Stimulated activated CD8-positive, alpha-beta memory T cell treated with anti-CD3 and anti-CD28 coated beads, Interleukin-2, amount 100 ng/mL, for 1 hour (primary cell): ENCODE measurements around the gene NRXN3.

ENCODE experiments used
- DNase-seq, 2 donors: peaks; one replicate each; pipeline ENCODE4 v3.0.0-alpha.2; 2020; ENCODE audit warnings: low read depth in 2 of 2

NRXN3 gene

DNA sequence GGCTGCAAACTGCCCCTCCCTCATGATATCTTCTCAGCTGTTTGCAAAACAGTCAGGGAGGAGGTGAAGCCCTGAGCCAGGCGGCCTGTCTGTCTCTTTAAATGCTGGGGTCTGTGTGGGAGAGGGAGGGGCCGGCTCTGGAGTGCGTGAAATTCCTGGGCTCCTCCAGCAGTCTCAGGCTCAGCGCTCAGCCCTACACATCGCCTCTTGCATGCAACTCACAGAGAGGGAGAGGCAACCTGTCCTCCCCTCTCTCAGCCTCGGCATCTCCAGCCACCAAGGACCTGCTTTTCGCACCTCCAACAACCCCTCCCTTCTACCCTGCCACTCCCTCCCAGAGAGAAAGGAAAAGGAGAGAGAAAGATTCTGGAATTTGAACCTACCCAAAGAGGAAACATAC lies at the start of gene NRXN3:
TSS of gene NRXN3 (plus strand) at position 171 of the 400 bp plus-strand sequence. CDS start 72,721 bp downstream, outside the sequence.
- DNase-seq, result no peak

DNA sequence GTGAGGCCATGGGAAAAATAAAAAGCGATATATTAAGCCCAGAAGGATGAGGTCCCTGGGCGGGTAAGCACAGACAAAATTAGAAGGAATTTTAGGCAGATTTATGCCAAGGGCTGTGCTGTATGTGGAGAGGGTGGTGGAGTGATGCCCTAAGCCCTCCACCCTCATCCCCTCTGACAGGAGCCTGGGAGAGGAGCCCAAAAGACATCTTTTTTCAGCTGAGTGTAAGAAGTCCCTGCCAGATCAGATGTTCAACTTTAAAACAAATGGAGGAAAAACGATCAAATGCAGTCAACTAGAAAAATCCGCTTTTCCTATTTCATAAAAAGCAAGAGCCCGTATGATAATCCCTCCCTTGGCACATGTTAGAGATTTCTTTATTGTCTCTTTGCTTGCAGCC lies 47.7 kb upstream of the NRXN3 start:
- no peak for DNase-seq

DNA sequence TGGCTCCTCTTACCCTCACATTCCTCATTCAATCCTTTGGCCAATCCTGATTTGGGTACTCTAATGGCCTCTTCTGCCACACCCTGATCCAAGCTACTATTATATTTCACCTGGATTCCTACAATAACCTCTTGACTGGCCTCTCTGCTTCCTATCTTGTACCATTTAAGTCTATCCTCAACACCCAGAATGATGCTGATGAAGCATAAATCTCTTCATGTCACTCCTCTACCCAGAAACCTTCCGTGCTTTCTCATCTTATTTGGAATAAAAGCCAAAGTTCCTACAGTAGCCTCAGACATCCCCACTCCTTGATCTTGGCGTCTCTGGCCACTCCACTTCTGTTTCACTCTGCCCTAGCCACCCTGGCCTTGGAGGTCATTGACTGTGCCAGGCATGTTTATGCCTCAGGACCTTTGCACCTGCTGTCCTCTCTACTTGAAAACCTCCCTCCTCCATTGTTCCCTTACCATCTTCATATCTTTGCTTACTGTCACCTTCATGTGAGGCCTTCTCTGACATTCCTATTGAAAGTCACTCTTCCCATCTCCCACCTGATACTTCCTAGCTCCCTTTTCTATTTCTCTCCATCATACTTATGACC lies 46.4 kb upstream of the NRXN3 start:
- DNase-seq, result no peak

DNA sequence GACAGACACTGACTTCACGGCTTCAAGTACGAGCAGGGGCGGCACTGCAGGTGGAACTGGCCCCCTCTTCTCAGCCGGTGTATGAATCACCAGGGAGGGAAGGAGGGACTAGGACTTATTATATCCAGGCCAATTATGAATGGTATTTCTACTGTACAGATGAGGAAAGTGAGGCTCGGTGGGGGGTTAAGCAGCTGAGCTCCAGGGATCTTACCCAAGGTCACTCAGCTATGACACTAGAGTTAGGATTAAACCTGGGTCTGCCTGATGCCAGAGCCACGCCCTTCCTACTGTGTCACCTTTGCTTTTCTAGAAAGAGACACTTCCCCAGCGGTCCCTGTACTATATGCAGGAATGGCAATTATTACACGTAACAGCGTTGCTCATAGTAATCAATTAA lies 42.2 kb upstream of the NRXN3 start:
- DNase-seq, result no peak

DNA sequence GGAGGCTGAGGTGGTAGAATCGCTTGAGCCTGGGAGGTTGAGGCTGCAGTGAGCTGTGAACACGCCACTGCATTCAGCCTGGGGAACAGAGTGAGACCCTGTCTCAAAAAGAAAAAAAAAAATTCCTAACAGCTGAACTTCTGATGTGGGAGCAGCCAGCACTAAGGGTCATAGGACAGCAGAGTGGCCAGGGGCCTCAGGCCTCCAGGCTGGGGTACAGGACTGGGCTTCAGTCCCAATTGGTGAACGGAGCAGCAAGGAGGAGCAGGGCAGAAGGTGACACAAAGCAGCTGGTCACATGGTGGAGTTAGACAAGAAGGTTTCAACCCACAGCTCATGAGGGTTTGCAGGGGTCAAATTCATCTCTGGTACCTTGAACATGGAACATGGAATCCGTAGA lies 40.8 kb upstream of the NRXN3 start:
- no peak for DNase-seq

DNA sequence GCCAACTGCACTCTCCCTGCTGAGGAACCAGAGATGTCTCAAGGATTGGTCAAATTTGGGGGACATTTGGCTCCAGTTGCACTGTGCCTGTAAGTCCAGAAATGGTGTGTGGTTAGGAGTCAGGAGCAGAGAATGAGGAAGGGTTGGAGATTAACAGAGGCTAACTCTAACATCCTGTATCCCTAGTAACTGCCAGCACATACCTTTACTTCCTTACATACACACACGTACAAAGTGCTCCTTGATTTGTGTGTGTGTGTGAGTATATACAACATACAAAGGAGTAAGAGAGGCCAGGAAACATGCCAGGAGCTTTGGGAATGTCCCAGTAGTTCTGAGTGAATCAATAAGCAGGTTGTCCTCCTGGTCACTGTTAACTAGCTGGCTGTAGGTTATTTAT lies 39.8 kb upstream of the NRXN3 start:
- DNase-seq, result no peak

DNA sequence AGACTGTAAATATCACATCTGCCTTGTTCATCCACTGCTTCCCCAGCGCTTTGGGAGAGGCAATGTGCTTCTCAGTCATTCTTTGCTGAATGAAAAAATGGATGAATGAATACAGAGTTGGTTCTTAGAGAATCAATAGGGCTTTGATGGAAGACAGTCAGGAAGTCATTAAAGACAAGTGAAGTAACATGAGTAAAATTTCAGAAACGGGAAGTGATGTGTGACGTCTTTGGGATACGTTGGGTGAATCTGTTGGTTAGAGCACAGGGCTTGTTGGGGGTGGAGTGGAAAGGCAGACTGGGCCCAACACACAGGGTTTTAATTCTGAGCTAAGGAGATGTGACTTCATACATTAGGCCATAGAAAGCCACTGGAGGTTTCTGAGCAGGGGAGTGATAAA lies 39.0 kb upstream of the NRXN3 start:
- no peak for DNase-seq

DNA sequence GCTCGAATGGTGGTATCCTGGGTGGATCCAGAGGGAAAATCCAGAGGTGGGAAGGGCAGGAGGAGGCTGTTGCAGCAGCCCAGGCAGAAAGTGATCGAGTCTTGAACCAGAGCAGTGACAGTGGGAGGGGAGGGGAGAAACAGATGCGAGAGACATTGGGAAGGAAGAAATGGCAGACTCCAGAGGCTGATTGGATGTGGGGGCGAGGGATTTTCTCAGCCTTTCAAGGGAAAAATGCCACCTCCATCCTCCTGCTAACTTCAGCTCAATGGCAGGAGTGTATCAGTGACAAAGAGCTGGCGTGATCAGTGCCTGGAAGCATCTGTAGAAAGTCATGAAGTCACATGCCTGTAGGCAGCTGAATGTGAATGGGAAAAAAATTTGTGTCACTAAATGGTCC lies 38.6 kb upstream of the NRXN3 start:
- no peak for DNase-seq

DNA sequence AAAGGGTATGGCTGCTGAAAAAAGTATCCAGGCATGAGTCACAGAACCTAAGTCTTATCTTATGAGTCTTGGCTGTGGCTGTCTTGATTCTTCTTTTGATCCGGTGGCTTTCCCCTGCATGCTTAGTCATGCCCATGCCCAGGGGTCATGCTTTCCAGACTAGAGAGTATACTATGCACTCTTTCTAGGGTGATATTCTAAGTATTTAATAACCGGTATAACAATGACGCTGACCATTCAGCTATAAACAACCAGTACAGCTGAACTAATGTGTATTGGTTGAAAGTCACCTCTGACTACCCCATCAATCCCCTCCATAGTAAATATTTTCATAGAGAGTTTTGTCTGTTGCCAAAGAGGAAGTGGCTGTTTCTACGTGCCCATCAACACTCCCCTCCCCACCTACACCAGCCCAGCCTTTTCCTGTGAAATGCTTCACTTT lies 34.7 kb upstream of the NRXN3 start:
- DNase-seq, result no peak

DNA sequence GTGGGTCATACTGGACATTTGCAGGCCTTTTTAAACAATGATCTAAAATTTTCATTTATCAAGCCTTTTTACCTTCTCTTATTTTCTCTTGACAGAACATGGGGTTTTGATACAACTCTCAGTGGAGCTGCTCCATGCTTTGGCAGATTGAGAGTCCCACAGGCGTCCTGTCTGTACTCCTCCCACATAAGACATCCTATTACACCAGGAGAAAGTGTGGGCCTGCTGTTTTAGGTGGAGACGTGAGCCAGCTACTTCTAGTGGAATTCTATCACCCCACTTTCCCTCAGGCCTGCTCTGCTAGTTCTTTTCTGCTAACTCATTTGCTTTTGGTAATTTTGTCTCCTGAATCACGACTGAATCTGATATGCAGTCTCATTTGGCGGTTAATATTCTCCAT lies 33.5 kb upstream of the NRXN3 start:
- DNase-seq, result no peak

DNA sequence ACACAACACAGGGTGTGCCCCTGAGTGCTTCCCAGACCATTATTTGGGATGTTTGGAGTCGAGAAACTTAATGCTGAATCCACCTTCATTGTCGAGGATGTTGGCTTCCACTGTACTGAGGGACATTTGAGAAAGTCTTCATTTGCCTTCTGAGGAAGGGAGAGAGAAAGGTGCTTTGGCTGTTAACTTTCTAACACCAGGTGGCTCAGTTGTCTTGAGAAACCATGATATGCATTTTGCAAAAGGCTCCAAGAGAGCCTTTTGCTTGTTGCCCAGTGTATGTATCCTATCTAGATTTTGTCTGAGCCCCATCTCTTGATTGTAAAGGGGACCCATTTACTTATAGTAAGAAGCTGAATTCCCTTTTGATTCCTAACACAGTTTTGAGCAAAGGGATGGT lies 28.6 kb upstream of the NRXN3 start:
- DNase-seq, result no peak

DNA sequence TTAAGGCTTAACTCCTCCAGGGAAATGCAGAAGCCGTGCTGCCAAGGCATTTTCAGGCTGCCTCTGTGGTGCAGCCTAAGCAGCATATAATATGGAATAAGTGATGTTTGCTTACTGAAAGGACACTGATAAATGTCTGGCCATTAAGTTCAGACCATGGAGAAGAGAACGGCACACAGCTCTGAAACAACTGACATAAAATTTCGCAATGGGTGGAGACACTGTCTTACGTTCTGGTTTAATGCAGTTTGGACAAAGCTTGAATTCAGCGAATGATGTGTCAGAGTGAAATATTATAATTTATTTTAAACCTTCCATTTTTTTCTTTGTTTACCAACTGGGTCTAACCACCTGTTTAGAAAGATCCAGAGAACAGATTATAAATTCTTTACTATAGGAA lies 27.2 kb upstream of the NRXN3 start:
- no peak for DNase-seq

DNA sequence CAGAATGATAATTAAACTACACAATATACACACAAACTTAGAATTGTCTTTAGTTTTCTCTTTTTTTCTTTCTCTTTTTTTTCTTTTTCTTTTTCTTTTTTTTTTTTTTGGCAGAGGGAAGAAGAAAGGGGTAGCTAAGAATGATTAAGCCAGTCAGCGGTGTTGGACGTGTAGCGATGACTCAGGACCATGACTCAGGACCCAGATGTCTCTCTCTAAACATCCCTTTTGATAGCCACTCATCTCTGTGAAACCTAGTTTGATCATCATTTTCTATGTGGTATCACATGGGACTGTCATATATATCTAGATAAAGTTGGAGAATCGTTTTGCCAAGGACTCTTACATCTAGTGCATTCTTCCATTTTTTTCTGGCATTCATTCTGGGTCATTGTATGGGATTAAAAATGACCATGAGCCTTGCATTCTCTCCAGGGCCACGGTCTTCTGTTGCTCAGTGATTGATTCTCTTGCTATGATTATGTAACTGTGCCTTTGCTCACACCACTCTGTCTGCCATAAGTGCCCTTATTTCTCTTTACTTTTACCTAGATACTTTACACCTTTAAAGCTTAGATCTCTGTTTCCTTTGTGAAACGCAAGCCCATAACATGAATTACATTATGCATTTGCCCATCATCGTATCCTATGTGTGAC lies 26.6 kb upstream of the NRXN3 start:
- DNase-seq, result no peak

DNA sequence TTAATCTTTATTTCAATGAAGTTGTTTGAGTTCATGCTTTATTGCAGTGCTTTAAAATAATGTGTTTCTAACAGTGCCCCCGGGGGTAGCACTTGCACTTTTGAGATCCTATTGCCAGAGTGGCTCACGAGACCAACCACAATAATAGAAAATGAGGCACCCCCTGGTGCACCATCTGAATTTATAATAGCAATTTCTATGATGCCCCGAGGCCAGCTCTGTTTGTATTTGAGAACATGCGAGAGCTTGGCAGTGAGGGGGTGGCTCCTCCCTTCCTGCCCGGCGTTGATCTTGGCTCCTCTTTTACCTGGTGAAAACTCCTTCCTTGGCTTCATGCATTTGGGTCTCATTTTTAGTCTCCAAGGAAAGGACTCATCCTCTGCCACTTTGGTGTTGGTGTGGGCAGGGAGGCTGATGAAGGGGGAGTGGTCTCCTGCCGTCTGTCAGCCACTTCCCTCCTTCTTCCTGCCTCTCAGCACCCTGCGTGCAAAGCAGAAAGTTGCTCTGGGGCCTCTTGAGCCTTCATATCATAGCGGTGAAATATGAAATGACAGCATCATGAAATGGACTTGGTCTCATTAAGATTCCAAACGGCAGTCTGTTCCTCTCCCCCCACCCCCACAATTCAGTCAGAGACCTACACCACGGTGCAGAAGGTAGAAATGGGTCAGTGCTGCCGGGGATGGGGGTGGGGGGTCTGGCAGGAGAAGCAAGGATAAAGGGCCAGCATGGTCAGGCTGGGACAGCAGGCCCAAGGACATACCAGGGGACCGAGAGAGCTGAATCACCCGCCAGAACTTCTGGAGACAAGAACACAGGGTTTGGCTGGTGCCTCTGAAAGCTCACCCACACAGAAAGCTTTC lies 17.7 kb upstream of the NRXN3 start:
- DNase-seq, result no peak

DNA sequence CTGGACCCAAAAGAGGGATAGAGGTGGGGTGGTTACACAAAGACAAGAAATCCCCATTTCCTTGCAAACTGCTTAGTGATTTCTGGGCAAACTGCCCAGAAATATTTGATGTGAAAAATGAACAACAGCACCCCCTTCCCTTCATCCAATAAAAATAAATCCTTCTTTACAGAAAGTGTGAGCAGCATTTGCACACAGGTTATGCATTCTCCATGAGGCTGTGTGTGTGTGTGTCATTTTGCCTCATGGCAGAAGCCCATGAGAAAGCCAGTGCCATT lies 17.2 kb upstream of the NRXN3 start:
- DNase-seq, result no peak

DNA sequence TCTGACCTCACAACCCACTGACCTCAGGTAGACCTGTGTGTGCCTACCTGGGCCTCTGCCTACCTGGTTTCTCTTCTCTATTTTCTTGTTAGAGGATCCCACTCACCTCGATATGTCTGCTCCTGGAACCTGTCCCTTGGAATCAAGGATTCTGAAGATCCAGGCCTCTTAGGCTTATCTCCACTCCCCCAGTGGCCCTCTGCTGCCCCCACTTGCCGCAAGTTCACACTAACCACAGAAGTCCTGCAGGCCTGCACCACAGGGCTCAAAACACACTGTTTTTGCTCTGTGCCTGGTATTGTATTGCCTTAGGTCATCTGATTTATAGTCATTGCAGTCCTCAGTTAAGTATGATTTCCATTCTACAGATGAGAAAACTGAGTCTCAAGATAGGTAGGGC lies 15.3 kb upstream of the NRXN3 start:
- no peak for DNase-seq

DNA sequence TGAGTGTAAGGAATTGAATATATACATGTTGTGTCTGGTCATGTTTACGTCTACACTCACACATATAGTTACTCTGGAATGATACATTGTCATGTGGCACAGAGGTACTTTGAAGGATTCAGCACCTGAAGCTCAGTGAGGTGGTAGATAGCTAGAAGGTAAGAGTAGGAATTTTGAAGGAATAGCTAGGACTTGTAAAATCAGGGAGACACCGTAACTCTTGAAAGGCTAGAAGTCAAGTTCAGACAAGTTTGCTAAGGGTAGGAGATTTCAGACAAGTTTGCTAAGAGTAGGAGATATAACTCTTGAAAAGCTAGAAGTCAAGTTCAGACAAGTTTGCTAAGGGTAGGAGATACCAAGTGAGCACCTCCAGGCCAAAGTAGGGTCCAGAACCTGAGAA lies 14.0 kb upstream of the NRXN3 start:
- DNase-seq, result no peak

DNA sequence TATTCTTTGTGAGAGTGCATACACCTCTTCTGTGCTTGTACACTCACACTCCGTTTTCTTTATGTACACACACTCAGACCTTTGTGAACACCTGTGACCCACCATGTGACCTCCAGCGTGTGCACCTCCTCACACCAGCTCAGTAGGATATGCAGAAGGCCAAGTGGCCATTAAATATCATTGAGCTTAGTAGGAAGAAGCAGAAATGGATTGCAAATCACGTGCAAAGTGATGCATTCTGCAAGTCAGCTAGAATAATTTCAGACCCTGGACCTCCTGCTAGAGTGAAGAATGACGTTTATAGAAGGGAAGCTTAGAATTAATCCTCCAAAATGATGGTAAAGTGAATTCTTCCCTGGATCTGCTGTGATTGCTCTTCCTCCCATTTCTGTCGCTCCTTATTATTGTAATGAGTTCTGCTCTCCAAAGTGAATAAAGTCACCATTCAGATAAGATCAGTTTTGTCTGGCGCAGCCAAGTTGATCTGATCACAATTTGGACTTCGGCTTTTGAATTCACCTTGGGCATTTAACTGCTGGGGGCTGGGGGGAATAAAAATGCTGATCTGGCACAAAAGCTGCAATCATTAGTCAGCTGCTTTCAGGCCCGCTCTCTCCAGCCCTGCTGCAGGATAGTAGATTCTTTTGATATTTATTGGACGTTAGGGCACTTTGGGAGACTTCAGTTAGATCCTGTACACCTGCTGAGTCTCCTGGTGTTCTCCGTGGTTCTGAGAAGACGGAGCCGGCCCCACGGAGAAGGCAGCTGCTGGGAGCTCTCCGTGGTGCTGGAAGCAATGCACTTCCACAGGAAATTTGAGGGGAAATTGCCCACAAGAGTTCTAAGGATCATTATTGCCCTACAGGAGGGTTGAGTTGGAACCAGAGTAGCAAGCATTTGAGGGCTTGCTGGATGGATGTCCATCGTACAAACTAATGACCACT lies 12.4 kb upstream of the NRXN3 start:
- no peak for DNase-seq

DNA sequence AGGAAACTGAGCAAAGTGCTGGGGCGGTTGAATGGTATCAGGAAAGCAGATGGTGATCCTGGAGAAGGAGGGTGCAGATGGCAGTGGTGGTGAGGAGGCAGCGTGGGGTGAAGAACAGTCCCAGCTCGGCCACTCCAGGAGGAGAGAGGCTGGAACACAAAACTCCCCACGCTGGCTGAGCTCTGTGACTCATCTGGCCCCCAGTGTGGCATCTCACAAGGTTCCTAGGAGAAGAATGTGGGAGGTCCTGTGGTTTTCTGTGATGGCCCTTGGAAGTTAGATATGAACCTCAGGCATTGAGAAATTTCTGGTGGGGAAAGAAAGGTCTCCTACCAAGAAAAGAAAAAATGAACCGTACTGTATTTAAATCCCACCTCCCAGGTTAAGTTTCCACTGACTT lies 8.0 kb upstream of the NRXN3 start:
- no peak for DNase-seq

DNA sequence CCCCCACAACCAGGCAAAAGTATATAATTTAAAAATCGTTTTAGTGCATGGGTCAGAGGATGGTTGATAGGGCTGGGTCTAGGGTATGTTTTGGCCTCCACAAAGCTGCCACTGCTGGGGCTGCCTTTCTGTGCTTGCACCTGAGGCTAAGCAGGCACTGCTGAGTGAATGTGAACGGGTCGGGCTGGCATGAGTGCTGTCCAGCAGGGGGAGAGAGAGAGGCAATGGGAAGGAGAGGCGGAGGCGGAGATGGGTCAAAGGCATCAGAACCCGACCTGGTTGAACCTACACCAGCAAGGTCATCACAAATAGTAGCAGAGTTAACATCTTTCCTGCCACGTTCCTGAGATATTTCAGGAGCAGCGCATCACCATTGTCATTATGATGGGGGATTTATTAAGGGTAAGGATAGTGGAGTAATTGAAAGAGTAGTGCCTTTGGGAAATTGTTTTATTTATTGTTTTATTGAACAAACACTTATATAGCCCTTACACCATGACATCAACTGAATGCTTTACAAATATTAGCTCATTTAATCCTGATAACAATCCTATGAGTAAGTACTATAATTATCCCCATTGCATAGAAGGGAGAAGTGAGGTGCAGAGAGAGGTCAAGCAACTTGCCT lies 5.8 kb upstream of the NRXN3 start:
- no peak for DNase-seq

DNA sequence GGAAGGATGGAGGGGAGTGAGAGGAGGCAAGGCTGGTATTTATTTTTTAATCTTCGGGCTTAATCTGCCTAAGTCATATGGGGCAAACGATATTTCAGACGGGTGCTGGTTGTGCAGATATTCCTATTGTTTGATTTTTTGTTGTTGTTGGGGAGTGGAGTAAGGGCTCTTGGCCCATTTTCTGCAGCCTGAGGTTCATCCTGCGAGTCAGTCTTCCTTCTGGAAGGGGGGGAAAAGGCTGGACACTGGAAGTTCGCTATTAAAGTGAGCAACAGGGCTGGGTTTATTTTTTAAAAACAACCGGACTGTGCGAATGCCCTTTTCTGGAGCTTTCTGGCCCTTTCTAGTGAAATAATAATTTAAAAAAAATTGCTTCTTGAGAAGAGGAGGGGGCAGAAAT lies 2.3 kb downstream of the NRXN3 start:
- no peak for DNase-seq
